Retinal pigment epithelial cell (primary cell): ENCODE results near the gene AGO4.

ENCODE experiments used
- DNase-seq: peaks from one replicate; pipeline ENCODE4 v3.0.0-alpha.2; 2010; ENCODE audit warnings: low read depth
- H3K4me3 ChIP-seq: 2 replicates; pipeline ENCODE4 v1.5.1; 2011; ENCODE audit warnings: mild to moderate bottlenecking, low read length, control low read depth, moderate library complexity
- CTCF ChIP-seq: conservative IDR thresholded peaks from 2 replicates; pipeline ENCODE4 v1.5.1; 2011; ENCODE audit warnings: low read depth, low read length, control low read depth, inconsistent platforms

The AGO4 gene

GRCh38 chr1:35882945-35883634 lies 75.3 kb downstream of the AGO4 start, which contains the start of gene AGO1:
AGO1 (plus strand) TSS chr1:35883209; CDS start chr1:35883422, 213 bp downstream.
- H3K4me3 ChIP-seq: peak within 1 kb of the TSS; percentile 100
- TF ChIP-seq CTCF: peak; percentile 87
- peak; percentile 62 for DNase-seq

GRCh38 chr1:35883635-35884101 lies 75.9 kb downstream of the AGO4 start:
- peak overlapping the region; percentile 100 for H3K4me3 ChIP-seq
- TF ChIP-seq CTCF: no peak
- DNase-seq: no peak

GRCh38 chr1:35884934-35885333 lies 77.1 kb downstream of the AGO4 start:
- no peak overlapping the region for H3K4me3 ChIP-seq
- no peak for TF ChIP-seq CTCF
- DNase-seq: no peak

- DNase-seq: no peak
- H3K4me3 ChIP-seq: no peak overlapping the region
- no peak for TF ChIP-seq CTCF
These were observed 78.2 kb downstream of the AGO4 start for GRCh38 chr1:35885961-35886558.

GRCh38 chr1:35886577-35887431 lies 79.0 kb downstream of the AGO4 start:
- H3K4me3 ChIP-seq: no peak overlapping the region
- DNase-seq: no peak
- no peak for TF ChIP-seq CTCF

GRCh38 chr1:35887508-35887907 lies 79.7 kb downstream of the AGO4 start:
- no peak overlapping the region for H3K4me3 ChIP-seq
- TF ChIP-seq CTCF: no peak
- no peak for DNase-seq
